ENCODE results near the gene WRNIP1.

WRNIP1 gene

DNA sequence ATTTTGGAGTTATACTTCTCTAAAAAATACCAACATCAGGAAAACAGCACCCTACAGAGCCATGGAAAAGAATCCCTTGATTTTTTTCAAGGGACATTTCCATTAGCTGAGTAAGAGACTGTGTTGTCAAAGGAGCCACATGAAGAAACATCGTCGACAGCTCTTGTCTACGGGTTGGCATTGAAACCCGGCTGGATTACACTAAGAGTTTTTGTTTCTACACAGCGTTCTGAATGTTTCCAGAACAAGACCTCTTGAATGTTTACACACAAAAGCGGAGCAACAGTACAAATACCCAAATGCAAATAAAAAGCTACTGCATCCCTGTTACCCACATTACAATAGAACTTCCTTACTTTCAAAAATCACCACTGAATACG lies 12.1 kb upstream of the WRNIP1 start:
- no peaks in the 10 kb centered on the region for H3K36me3 ChIP-seq (ENCODE audit: control insufficient read depth, insufficient read depth, low read length)
- no peaks in the 10 kb centered on the region for H3K27me3 ChIP-seq (ENCODE audit: insufficient read depth, low read length, poor library complexity)
- H2BK15ac ChIP-seq (replicated peaks; ENCODE audit: low read depth): no peak overlapping the region
- H2BK5ac ChIP-seq (ENCODE audit: low read length): no peak overlapping the region
- no peak overlapping the region for H3K27ac ChIP-seq (ENCODE audit: low read depth, low read length)
- H3K4ac ChIP-seq (ENCODE audit: low read depth, low read length): no peak overlapping the region
- H2AK5ac ChIP-seq (ENCODE audit: low read length): no peak overlapping the region
- no peak overlapping the region for H3K4me2 ChIP-seq (ENCODE audit: low read length)
- H3K79me1 ChIP-seq (ENCODE audit: low read length): no peaks in the 10 kb centered on the region
- H3K23ac ChIP-seq (ENCODE audit: low read length): no peak overlapping the region
- no peak overlapping the region for H2BK120ac ChIP-seq (ENCODE audit: low read depth, low read length)
- no peak overlapping the region for H3K56ac ChIP-seq (ENCODE audit: low read length)
- H4K8ac ChIP-seq (ENCODE audit: low read depth, low read length): no peak overlapping the region
- H3K18ac ChIP-seq (ENCODE audit: low read length): no peak overlapping the region
- no peaks in the 10 kb centered on the region for H3K4me1 ChIP-seq (ENCODE audit: control insufficient read depth, low read depth, low read length)
- no peak overlapping the region for H3K4me3 ChIP-seq (ENCODE audit: low read length)
- H3K79me2 ChIP-seq (ENCODE audit: control insufficient read depth, insufficient read depth, low read length): no peaks in the 10 kb centered on the region
- no CpG with 5 or more reads among the region's 7 CpGs for WGBS (ENCODE audit: extremely low coverage, insufficient coverage, low lambda C conversion rate)
- no peak for DNase-seq
- H4K5ac ChIP-seq (ENCODE audit: low read length): no peak overlapping the region
- H3K9ac ChIP-seq (ENCODE audit: low read length): no peak overlapping the region

DNA sequence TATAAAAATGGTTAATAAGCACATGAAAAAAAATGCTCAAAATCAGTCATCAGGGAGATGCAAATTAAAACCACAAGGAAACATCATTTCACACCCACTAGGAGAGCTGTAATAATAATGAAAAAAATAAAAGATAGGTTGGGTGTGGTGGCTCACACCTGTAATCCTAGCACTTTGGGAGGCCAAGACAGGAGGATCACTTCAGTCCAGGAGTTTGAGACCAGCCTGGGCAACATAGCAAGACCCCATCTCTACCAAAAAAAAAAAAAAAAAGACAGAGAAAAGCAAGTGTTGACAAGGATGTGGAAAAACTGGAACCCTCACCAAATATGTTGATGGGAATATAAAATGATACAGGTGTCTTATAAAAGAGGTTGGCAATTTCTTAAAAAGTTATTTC lies 11.4 kb upstream of the WRNIP1 start:
- Histone ChIP-seq H2AK5ac (ENCODE audit: low read length) (no peak overlapping the region), H3K36me3 (ENCODE audit: control insufficient read depth, insufficient read depth, low read length) (no peaks in the 10 kb centered on the region), H4K5ac (ENCODE audit: low read length) (no peak overlapping the region), H3K79me1 (ENCODE audit: low read length) (no peaks in the 10 kb centered on the region), H3K79me2 (ENCODE audit: control insufficient read depth, insufficient read depth, low read length) (no peaks in the 10 kb centered on the region), H2BK15ac (replicated peaks; ENCODE audit: low read depth) (no peak overlapping the region), H3K4me2 (ENCODE audit: low read length) (no peak overlapping the region), H3K27ac (ENCODE audit: low read depth, low read length) (no peak overlapping the region), H3K56ac (ENCODE audit: low read length) (no peak overlapping the region), H3K4me3 (ENCODE audit: low read length) (no peak overlapping the region), H3K18ac (ENCODE audit: low read length) (no peak overlapping the region), H4K8ac (ENCODE audit: low read depth, low read length) (no peak overlapping the region), H3K4ac (ENCODE audit: low read depth, low read length) (no peak overlapping the region), H2BK5ac (ENCODE audit: low read length) (no peak overlapping the region), H3K4me1 (ENCODE audit: control insufficient read depth, low read depth, low read length) (no peaks in the 10 kb centered on the region), H3K23ac (ENCODE audit: low read length) (no peak overlapping the region), H3K27me3 (ENCODE audit: insufficient read depth, low read length, poor library complexity) (no peaks in the 10 kb centered on the region), H3K9ac (ENCODE audit: low read length) (no peak overlapping the region), H2BK120ac (ENCODE audit: low read depth, low read length) (no peak overlapping the region)
- DNase-seq: no peak

GRCh38 chr6:2754393-2754792 lies 10.8 kb upstream of the WRNIP1 start:
- WGBS (ENCODE audit: extremely low coverage, insufficient coverage, low lambda C conversion rate): no CpG with 5 or more reads among the region's 3 CpGs

GRCh38 chr6:2754911-2755310 lies 10.3 kb upstream of the WRNIP1 start:
- Histone ChIP-seq H3K23ac (ENCODE audit: low read length) (no peak overlapping the region), H3K56ac (ENCODE audit: low read length) (no peak overlapping the region), H2BK5ac (ENCODE audit: low read length) (no peak overlapping the region), H3K18ac (ENCODE audit: low read length) (no peak overlapping the region), H3K79me1 (ENCODE audit: low read length) (no peaks in the 10 kb centered on the region), H4K5ac (ENCODE audit: low read length) (no peak overlapping the region), H4K8ac (ENCODE audit: low read depth, low read length) (no peak overlapping the region), H3K27me3 (ENCODE audit: insufficient read depth, low read length, poor library complexity) (no peaks in the 10 kb centered on the region), H3K4me1 (ENCODE audit: control insufficient read depth, low read depth, low read length) (no peaks in the 10 kb centered on the region), H2BK15ac (replicated peaks; ENCODE audit: low read depth) (no peak overlapping the region), H3K4ac (ENCODE audit: low read depth, low read length) (no peak overlapping the region), H3K27ac (ENCODE audit: low read depth, low read length) (no peak overlapping the region), H2AK5ac (ENCODE audit: low read length) (no peak overlapping the region), H3K79me2 (ENCODE audit: control insufficient read depth, insufficient read depth, low read length) (no peaks in the 10 kb centered on the region), H2BK120ac (ENCODE audit: low read depth, low read length) (no peak overlapping the region), H3K9ac (ENCODE audit: low read length) (no peak overlapping the region), H3K36me3 (ENCODE audit: control insufficient read depth, insufficient read depth, low read length) (no peaks in the 10 kb centered on the region), H3K4me3 (ENCODE audit: low read length) (no peak overlapping the region), H3K4me2 (ENCODE audit: low read length) (no peak overlapping the region)
- DNase-seq: no peak
- WGBS (ENCODE audit: extremely low coverage, insufficient coverage, low lambda C conversion rate): no CpG with 5 or more reads among the region's 1 CpG

More at GRCh38 chr6:2754393-2754792, 10.8 kb upstream of the WRNIP1 start:
- no peak overlapping the region for H3K27ac ChIP-seq (ENCODE audit: low read depth, low read length)
- no peaks in the 10 kb centered on the region for H3K79me2 ChIP-seq (ENCODE audit: control insufficient read depth, insufficient read depth, low read length)
- no peak overlapping the region for H3K56ac ChIP-seq (ENCODE audit: low read length)
- no peak overlapping the region for H4K5ac ChIP-seq (ENCODE audit: low read length)
- no peak overlapping the region for H2BK15ac ChIP-seq (replicated peaks; ENCODE audit: low read depth)
- no peaks in the 10 kb centered on the region for H3K79me1 ChIP-seq (ENCODE audit: low read length)
- no peak overlapping the region for H3K9ac ChIP-seq (ENCODE audit: low read length)
- H3K4me1 ChIP-seq (ENCODE audit: control insufficient read depth, low read depth, low read length): no peaks in the 10 kb centered on the region
- H2AK5ac ChIP-seq (ENCODE audit: low read length): no peak overlapping the region
- no peak overlapping the region for H3K18ac ChIP-seq (ENCODE audit: low read length)
- no peak overlapping the region for H2BK120ac ChIP-seq (ENCODE audit: low read depth, low read length)
- no peak overlapping the region for H3K4ac ChIP-seq (ENCODE audit: low read depth, low read length)
- no peak overlapping the region for H3K4me3 ChIP-seq (ENCODE audit: low read length)
- H2BK5ac ChIP-seq (ENCODE audit: low read length): no peak overlapping the region
- H4K8ac ChIP-seq (ENCODE audit: low read depth, low read length): no peak overlapping the region
- DNase-seq: no peak
- H3K4me2 ChIP-seq (ENCODE audit: low read length): no peak overlapping the region
- no peaks in the 10 kb centered on the region for H3K36me3 ChIP-seq (ENCODE audit: control insufficient read depth, insufficient read depth, low read length)
- no peak overlapping the region for H3K23ac ChIP-seq (ENCODE audit: low read length)
- H3K27me3 ChIP-seq (ENCODE audit: insufficient read depth, low read length, poor library complexity): no peaks in the 10 kb centered on the region

DNA sequence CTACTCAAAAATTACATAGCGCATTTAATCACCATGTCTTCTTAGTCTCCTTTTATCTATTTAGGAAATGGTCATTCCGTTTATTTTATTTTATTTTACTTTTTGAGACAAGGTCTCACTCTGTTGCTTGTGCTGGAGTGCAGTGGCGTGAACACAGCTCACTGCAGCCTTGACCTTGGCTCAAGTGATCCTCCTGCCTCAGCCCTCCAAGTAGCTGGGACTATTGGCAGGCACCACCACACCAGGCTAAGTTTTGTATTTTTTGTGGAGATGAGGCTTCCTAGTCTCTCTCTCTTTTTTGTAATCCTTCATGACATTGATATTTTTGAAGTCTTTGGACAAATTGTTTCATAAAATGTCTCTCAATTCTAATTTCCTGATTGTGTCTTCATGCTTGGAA lies 9.7 kb upstream of the WRNIP1 start:
- Histone ChIP-seq H2AK5ac (ENCODE audit: low read length) (no peak overlapping the region), H3K4ac (ENCODE audit: low read depth, low read length) (no peak overlapping the region), H4K5ac (ENCODE audit: low read length) (no peak overlapping the region), H2BK5ac (ENCODE audit: low read length) (no peak overlapping the region), H4K8ac (ENCODE audit: low read depth, low read length) (no peak overlapping the region), H3K4me2 (ENCODE audit: low read length) (no peak overlapping the region), H3K36me3 (ENCODE audit: control insufficient read depth, insufficient read depth, low read length) (no peaks in the 10 kb centered on the region), H3K27ac (ENCODE audit: low read depth, low read length) (no peak overlapping the region), H3K23ac (ENCODE audit: low read length) (no peak overlapping the region), H3K4me3 (ENCODE audit: low read length) (no peak overlapping the region), H2BK120ac (ENCODE audit: low read depth, low read length) (no peak overlapping the region), H3K9ac (ENCODE audit: low read length) (no peak overlapping the region), H3K79me1 (ENCODE audit: low read length) (no peaks in the 10 kb centered on the region), H3K79me2 (ENCODE audit: control insufficient read depth, insufficient read depth, low read length) (no peaks in the 10 kb centered on the region), H2BK15ac (replicated peaks; ENCODE audit: low read depth) (no peak overlapping the region), H3K4me1 (ENCODE audit: control insufficient read depth, low read depth, low read length) (no peaks in the 10 kb centered on the region), H3K56ac (ENCODE audit: low read length) (no peak overlapping the region), H3K18ac (ENCODE audit: low read length) (no peak overlapping the region), H3K27me3 (ENCODE audit: insufficient read depth, low read length, poor library complexity) (no peaks in the 10 kb centered on the region)
- DNase-seq: no peak
- no CpG with 5 or more reads among the region's 3 CpGs for WGBS (ENCODE audit: extremely low coverage, insufficient coverage, low lambda C conversion rate)

GRCh38 chr6:2756241-2756640 lies 9.0 kb upstream of the WRNIP1 start:
- no peak overlapping the region for H4K5ac ChIP-seq (ENCODE audit: low read length)
- no peak overlapping the region for H3K23ac ChIP-seq (ENCODE audit: low read length)
- no peak overlapping the region for H3K9ac ChIP-seq (ENCODE audit: low read length)
- no peaks in the 10 kb centered on the region for H3K79me2 ChIP-seq (ENCODE audit: control insufficient read depth, insufficient read depth, low read length)
- DNase-seq: no peak
- H3K36me3 ChIP-seq (ENCODE audit: control insufficient read depth, insufficient read depth, low read length): no peaks in the 10 kb centered on the region
- H3K4me2 ChIP-seq (ENCODE audit: low read length): no peak overlapping the region
- no CpG with 5 or more reads among the region's 2 CpGs for WGBS (ENCODE audit: extremely low coverage, insufficient coverage, low lambda C conversion rate)
- no peak overlapping the region for H2BK15ac ChIP-seq (replicated peaks; ENCODE audit: low read depth)
- no peak overlapping the region for H3K4ac ChIP-seq (ENCODE audit: low read depth, low read length)
- no peak overlapping the region for H2BK5ac ChIP-seq (ENCODE audit: low read length)
- H3K18ac ChIP-seq (ENCODE audit: low read length): no peak overlapping the region
- no peaks in the 10 kb centered on the region for H3K4me1 ChIP-seq (ENCODE audit: control insufficient read depth, low read depth, low read length)
- no peaks in the 10 kb centered on the region for H3K27me3 ChIP-seq (ENCODE audit: insufficient read depth, low read length, poor library complexity)
- no peak overlapping the region for H4K8ac ChIP-seq (ENCODE audit: low read depth, low read length)
- no peaks in the 10 kb centered on the region for H3K79me1 ChIP-seq (ENCODE audit: low read length)
- no peak overlapping the region for H2AK5ac ChIP-seq (ENCODE audit: low read length)
- no peak overlapping the region for H2BK120ac ChIP-seq (ENCODE audit: low read depth, low read length)
- H3K4me3 ChIP-seq (ENCODE audit: low read length): no peak overlapping the region
- no peak overlapping the region for H3K27ac ChIP-seq (ENCODE audit: low read depth, low read length)
- no peak overlapping the region for H3K56ac ChIP-seq (ENCODE audit: low read length)
